HL-60 (cell line): Measurements from ENCODE around the gene LIMCH1.

ENCODE experiments used
- DNase-seq, 2 experiments: peaks; one replicate each; pipeline ENCODE4 v3.0.0-alpha.2; 2010 to 2020; ENCODE audit warnings: low read depth in 1 of 2, low spot score in 1 of 2
- H3K27ac ChIP-seq: fragments of 250-450 bp; sonication (Bioruptor Pico); replicated peaks from 2 replicates; pipeline ENCODE4 v1.5.1; 2020; ENCODE audit warnings: mild to moderate bottlenecking, moderate library complexity
- H3K27me3 ChIP-seq: fragments of 250-450 bp; sonication (Bioruptor Pico); 2 replicates; pipeline ENCODE4 v1.5.1; 2021; ENCODE audit warnings: mild to moderate bottlenecking, moderate library complexity; ENCODE audit not compliant: insufficient read depth, poor library complexity, severe bottlenecking
- H3K4me3 ChIP-seq: replicated peaks from 2 replicates; pipeline ENCODE4 v1.5.1; 2011; ENCODE audit warnings: mild to moderate bottlenecking, control low read depth, low read length; ENCODE audit not compliant: insufficient read depth
- GABPA ChIP-seq: IDR thresholded peaks from 2 replicates; pipeline ENCODE4 v1.6.1; 2012; ENCODE audit warnings: low read depth
- POLR2AphosphoS5 ChIP-seq: IDR thresholded peaks from 2 replicates; pipeline ENCODE4 v1.6.1; 2012; ENCODE audit warnings: low read depth
- SPI1 ChIP-seq: IDR thresholded peaks from 2 replicates; pipeline ENCODE4 v1.6.1; 2012; ENCODE audit warnings: low read depth, mild to moderate bottlenecking, borderline replicate concordance
- TF ChIP-seq, protein P1 (sequence below): IDR thresholded peaks from 2 replicates; pipeline ENCODE4 v1.6.1; 2012; ENCODE audit warnings: low read depth; ENCODE audit not compliant: insufficient replicate concordance
- TF ChIP-seq, protein P2 (sequence below): IDR thresholded peaks from one replicate; pipeline ENCODE4 v1.5.1; 2011; ENCODE audit warnings: low read length, control low read depth, inconsistent platforms; ENCODE audit not compliant: insufficient read depth

LIMCH1 gene

DNA sequence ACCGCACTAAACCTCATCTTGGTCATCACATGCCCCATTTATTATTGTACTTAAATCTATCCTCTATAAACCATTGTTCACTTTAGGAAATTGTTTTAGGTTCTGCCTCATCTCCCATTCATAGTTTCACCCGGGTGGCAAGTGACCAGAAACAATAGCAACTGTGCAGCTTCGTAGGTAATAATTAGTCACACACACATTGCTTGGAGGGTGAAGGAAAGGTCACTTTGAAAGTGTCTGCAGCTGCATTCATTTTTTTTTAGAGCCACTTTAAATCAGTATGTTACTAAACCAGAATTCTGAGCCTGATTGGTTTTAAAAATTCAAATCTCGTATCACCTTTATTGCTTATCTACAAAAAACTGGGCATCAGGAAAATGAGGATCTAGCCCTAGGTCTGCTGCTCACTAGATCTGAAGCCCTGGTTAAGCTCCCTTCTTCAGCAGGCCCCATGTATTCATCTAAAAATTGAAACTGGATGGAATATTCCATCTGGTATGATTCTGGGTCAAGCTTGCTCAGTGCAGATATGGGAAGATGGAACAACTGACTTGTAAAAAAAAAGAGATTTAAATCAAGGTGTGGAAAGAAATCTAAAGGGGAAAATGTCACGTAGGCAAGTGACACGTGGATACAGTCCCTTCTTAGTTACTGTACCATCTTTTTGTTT lies 62.4 kb downstream of the LIMCH1 start:
- Histone ChIP-seq H3K27ac (no peak overlapping the region), H3K27me3 (peaks cover 3% of the 10 kb centered on the region), H3K4me3 (no peak overlapping the region)
- TF ChIP-seq POLR2AphosphoS5 (no peak), SPI1 (no peak), GABPA (no peak)
- TF ChIP-seq, protein P1, sequence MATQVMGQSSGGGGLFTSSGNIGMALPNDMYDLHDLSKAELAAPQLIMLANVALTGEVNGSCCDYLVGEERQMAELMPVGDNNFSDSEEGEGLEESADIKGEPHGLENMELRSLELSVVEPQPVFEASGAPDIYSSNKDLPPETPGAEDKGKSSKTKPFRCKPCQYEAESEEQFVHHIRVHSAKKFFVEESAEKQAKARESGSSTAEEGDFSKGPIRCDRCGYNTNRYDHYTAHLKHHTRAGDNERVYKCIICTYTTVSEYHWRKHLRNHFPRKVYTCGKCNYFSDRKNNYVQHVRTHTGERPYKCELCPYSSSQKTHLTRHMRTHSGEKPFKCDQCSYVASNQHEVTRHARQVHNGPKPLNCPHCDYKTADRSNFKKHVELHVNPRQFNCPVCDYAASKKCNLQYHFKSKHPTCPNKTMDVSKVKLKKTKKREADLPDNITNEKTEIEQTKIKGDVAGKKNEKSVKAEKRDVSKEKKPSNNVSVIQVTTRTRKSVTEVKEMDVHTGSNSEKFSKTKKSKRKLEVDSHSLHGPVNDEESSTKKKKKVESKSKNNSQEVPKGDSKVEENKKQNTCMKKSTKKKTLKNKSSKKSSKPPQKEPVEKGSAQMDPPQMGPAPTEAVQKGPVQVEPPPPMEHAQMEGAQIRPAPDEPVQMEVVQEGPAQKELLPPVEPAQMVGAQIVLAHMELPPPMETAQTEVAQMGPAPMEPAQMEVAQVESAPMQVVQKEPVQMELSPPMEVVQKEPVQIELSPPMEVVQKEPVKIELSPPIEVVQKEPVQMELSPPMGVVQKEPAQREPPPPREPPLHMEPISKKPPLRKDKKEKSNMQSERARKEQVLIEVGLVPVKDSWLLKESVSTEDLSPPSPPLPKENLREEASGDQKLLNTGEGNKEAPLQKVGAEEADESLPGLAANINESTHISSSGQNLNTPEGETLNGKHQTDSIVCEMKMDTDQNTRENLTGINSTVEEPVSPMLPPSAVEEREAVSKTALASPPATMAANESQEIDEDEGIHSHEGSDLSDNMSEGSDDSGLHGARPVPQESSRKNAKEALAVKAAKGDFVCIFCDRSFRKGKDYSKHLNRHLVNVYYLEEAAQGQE = no peak
- TF ChIP-seq, protein P2, sequence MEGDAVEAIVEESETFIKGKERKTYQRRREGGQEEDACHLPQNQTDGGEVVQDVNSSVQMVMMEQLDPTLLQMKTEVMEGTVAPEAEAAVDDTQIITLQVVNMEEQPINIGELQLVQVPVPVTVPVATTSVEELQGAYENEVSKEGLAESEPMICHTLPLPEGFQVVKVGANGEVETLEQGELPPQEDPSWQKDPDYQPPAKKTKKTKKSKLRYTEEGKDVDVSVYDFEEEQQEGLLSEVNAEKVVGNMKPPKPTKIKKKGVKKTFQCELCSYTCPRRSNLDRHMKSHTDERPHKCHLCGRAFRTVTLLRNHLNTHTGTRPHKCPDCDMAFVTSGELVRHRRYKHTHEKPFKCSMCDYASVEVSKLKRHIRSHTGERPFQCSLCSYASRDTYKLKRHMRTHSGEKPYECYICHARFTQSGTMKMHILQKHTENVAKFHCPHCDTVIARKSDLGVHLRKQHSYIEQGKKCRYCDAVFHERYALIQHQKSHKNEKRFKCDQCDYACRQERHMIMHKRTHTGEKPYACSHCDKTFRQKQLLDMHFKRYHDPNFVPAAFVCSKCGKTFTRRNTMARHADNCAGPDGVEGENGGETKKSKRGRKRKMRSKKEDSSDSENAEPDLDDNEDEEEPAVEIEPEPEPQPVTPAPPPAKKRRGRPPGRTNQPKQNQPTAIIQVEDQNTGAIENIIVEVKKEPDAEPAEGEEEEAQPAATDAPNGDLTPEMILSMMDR = no peak
- no peak for DNase-seq

DNA sequence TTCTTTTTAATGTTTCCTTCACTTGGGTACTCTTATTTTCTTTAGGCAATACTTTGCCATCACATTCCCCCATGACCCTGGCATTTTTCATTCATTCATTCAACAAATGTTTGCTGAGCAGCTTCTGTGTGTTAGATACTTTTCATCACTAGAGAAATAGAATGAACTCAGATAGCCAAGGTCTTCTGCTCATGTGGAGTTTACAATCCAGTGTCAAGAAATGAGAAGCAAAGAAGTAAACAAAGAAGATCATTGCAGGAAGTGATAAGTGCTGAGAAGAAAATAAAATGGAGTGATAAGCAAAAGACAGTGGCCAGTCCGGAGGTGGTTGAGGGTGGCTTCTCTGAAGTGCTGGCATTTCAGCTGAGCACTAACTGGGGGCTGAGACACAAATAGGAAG lies 63.1 kb downstream of the LIMCH1 start:
- no peak for DNase-seq
- Histone ChIP-seq H3K27me3 (peaks cover 3% of the 10 kb centered on the region), H3K27ac (no peak overlapping the region), H3K4me3 (no peak overlapping the region)
- TF ChIP-seq SPI1 (no peak), POLR2AphosphoS5 (no peak)
- TF ChIP-seq, protein P1 = no peak

DNA sequence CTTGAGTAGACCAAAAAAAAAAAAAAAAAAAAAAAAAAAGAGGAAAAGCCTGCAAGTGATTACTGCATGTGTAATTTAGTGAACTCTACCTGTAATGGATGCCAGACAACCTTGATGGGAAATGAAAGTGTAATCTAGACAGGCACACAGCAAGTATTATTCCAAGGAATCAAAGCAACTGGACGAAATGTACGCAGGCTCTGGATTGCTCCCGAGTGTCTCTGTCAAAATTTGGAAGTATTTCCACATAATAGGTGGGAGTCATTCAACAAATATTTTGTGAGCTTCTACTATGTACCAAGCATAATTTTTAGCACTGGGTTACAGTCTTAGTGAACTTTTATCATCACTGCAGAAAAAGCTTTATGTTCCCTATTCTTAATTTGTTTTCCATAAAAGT lies 64.2 kb downstream of the LIMCH1 start:
- H3K4me3 ChIP-seq = no peak overlapping the region
- no peak overlapping the region for H3K27ac ChIP-seq
- peaks cover 3% of the 10 kb centered on the region for H3K27me3 ChIP-seq

DNA sequence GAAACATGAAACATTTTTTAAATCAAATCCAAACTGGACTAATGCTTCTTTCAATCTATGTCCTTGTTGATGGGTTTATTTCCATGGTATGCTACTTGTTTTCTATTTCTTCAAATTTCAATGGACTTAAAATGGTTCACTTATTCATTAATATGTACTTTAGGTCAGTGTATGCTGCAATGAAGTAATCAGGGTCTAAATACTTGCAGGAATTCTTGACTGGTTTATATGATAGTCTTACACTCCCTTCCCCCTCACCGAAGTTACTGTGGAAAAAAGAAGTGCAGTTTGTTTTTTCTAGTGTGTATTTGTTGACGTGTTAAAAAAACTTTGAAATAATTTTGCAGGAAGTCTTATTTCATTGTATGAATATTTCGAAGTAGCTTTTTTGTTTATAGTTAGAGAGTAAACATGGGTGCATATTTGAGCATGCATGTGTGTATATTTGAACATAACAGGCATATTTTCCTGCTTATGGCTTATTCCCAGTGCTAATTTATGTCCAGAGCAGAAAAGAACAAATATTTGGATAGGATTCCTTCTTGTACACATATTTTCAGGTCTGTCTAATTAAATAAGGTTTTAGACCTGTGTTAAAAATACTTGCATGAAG lies 65.0 kb downstream of the LIMCH1 start:
- TF ChIP-seq, protein P2 = no peak
- TF ChIP-seq SPI1 (no peak), GABPA (no peak), POLR2AphosphoS5 (no peak)
- TF ChIP-seq, protein P1 = no peak
- DNase-seq = no peak
- H3K27me3 ChIP-seq = peaks cover 3% of the 10 kb centered on the region
- H3K4me3 ChIP-seq = no peak overlapping the region
- no peak overlapping the region for H3K27ac ChIP-seq

More for the DNA sequence above, 64.2 kb downstream of the LIMCH1 start:
- TF ChIP-seq, protein P1 = no peak
- no peak for TF ChIP-seq POLR2AphosphoS5
- no peak for DNase-seq
